ENCODE measurements around the gene ARL8A. TPM values are rescaled to one million over a fixed set of nuclear protein-coding genes. Genes with fewer than 3 reads are reported as not detected.
A peak's percentile ranks its signal among the peaks of the same experiment; 100 is the strongest.
"Not testable (repeated sequence)": the region's sequence is repeated elsewhere in the genome, so short reads cannot be mapped to it uniquely, and the experiment has no call there.

ARL8A gene
- total and polyA plus RNA-seq, 2 donors (not counting 1 experiment from before 2014, with no cell fraction given), result 67.6 to 70.7 TPM

DNA sequence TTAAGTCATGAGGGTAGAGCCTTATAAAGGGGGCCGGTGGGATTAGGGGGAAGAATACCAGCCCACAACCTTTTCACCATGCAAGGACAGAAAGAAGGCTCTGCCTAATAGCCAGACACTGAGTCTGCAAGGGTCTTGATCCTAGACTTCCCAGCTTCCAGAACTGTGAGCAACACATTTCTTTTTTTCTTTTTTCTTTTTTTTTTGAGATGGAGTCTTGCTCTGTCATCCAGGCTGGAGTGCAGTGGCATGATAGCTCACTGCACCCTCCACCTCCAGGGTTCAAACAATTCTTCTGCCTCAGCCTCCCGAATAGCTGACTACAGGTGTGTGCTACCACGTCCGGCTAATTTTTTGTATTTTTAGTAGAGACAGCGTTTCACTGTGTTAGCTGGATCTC lies 1.7 kb upstream of the ARL8A start:
- H3K27me3 ChIP-seq (replicated peaks in 1 of 4; ENCODE audit: control extremely low read depth in 1 of 4, control insufficient read depth in 3 of 4, insufficient read depth in 4 of 4, low read length in 3 of 4), result no peaks in the 10 kb centered on the region
- POLR2A ChIA-PET, result no interaction called here
- peak overlapping the region; percentile 24 for H3K4me2 ChIP-seq (replicated peaks; ENCODE audit: low read depth, low read length, poor library complexity, severe bottlenecking)
- no peak overlapping the region for H3K9ac ChIP-seq (ENCODE audit: low read length)
- no peak overlapping the region for H3K4me3 ChIP-seq (ENCODE audit: control extremely low read depth in 1 of 5, extremely low read depth in 1 of 5, insufficient read depth in 1 of 5, low read depth in 2 of 5, low read length in 4 of 5)
- peaks cover 42% of the 10 kb centered on the region for H3K4me1 Mint-ChIP-seq
- peak overlapping the region; percentile 34 for H3K4me3 Mint-ChIP-seq
- WGBS (ENCODE audit: insufficient coverage), result 95% methylated on average over 3 of the region's 5 CpGs
- H3K27me3 Mint-ChIP-seq, result no peaks in the 10 kb centered on the region
- peaks cover 38% of the 10 kb centered on the region for H3K79me2 ChIP-seq (ENCODE audit: control insufficient read depth, insufficient read depth, low read length)
- H3K27ac Mint-ChIP-seq, result no peak overlapping the region
- intact Hi-C loops (cut with micrococcal nuclease), result loop anchor here (10.0 kb wide), 1 partner anchor 991 kb away; the partner anchor contains the start of gene TMEM9
- H4K20me1 ChIP-seq (ENCODE audit: control insufficient read depth, insufficient read depth, low read length, poor library complexity, severe bottlenecking), result peaks cover 25% of the 10 kb centered on the region
- DNase-seq (no peak), ATAC-seq (ENCODE audit: low read depth) (no peak)
- no peak overlapping the region for H2AFZ ChIP-seq (ENCODE audit: insufficient read depth, low read depth, low read length, poor library complexity, severe bottlenecking)
- TF ChIP-seq EZH2 (IDR thresholded peaks at IDR 0.05; ENCODE audit: borderline replicate concordance, insufficient read depth, low read depth, low read length, poor library complexity, severe bottlenecking), result no peak
- TF ChIP-seq, protein P1, sequence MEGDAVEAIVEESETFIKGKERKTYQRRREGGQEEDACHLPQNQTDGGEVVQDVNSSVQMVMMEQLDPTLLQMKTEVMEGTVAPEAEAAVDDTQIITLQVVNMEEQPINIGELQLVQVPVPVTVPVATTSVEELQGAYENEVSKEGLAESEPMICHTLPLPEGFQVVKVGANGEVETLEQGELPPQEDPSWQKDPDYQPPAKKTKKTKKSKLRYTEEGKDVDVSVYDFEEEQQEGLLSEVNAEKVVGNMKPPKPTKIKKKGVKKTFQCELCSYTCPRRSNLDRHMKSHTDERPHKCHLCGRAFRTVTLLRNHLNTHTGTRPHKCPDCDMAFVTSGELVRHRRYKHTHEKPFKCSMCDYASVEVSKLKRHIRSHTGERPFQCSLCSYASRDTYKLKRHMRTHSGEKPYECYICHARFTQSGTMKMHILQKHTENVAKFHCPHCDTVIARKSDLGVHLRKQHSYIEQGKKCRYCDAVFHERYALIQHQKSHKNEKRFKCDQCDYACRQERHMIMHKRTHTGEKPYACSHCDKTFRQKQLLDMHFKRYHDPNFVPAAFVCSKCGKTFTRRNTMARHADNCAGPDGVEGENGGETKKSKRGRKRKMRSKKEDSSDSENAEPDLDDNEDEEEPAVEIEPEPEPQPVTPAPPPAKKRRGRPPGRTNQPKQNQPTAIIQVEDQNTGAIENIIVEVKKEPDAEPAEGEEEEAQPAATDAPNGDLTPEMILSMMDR (IDR thresholded peaks at IDR 0.05), result no peak
- CTCF ChIA-PET, result interaction anchor here (1.0 to 2.8 kb wide), 5 partner anchors 9 to 39 kb away, joined by 3 to 16 read pairs (median 8); partner anchors contain the start of gene PTPN7
- no peaks in the 10 kb centered on the region for H3K9me3 ChIP-seq (ENCODE audit: control extremely low read depth in 1 of 3, control insufficient read depth in 2 of 3, insufficient read depth in 1 of 3, low read length in 2 of 3)
- H3K27ac ChIP-seq (ENCODE audit: low read length in 2 of 2), result no peak overlapping the region
- peaks cover 30 to 43% of the 10 kb centered on the region in 2 donors for H3K4me1 ChIP-seq (ENCODE audit: control insufficient read depth in 2 of 2, insufficient read depth in 2 of 2, low read length in 2 of 2)
- no peaks in the 10 kb centered on the region for H3K9me3 Mint-ChIP-seq (ENCODE audit: insufficient read depth)
- H3K36me3 ChIP-seq (replicated peaks in 1 of 2; ENCODE audit: control extremely low read depth in 1 of 2, control insufficient read depth in 1 of 2, extremely low read depth in 1 of 2, insufficient read depth in 2 of 2, low read length in 1 of 2), result peaks cover 0 to 26% of the 10 kb centered on the region in 2 experiments

DNA sequence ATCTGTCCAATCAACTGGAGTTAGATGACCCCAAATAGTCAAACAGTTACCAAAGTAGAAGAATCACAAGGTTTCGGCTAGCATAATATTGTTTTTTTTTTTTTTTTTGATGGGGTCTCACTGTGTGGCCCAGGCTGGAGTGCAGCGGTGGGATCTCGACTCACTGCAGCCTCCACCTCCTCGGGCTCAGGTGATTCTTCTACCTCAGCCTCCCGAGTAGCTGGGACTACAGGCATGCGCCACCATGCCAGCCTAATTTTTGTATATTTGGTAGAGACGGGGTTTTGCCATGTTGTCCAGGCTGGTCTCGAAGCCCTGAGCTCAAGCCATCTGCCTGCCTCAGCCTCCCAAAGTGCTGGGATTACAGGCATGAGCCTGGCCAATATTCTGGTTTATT lies 1.2 kb upstream of the ARL8A start:
- DNase-seq; H3K27me3 ChIP-seq (replicated peaks in 1 of 4; ENCODE audit: control extremely low read depth in 1 of 4, control insufficient read depth in 3 of 4, insufficient read depth in 4 of 4, low read length in 3 of 4); H3K27me3 Mint-ChIP-seq; H3K4me3 ChIP-seq (ENCODE audit: control extremely low read depth in 1 of 5, extremely low read depth in 1 of 5, insufficient read depth in 1 of 5, low read depth in 2 of 5, low read length in 4 of 5); ATAC-seq (ENCODE audit: low read depth); H3K9me3 ChIP-seq (ENCODE audit: control extremely low read depth in 1 of 3, control insufficient read depth in 2 of 3, insufficient read depth in 1 of 3, low read length in 2 of 3); H3K9me3 Mint-ChIP-seq (ENCODE audit: insufficient read depth); H3K27ac ChIP-seq (ENCODE audit: low read length in 2 of 2): not testable (repeated sequence)
- Histone ChIP-seq H3K4me1 (ENCODE audit: control insufficient read depth in 2 of 2, insufficient read depth in 2 of 2, low read length in 2 of 2) (peaks cover 30 to 43% of the 10 kb centered on the region in 2 donors), H4K20me1 (ENCODE audit: control insufficient read depth, insufficient read depth, low read length, poor library complexity, severe bottlenecking) (peaks cover 31% of the 10 kb centered on the region), H3K9ac (ENCODE audit: low read length) (peak overlapping the region; percentile 90), H3K4me2 (replicated peaks; ENCODE audit: low read depth, low read length, poor library complexity, severe bottlenecking) (peak overlapping the region; percentile 96), H2AFZ (ENCODE audit: insufficient read depth, low read depth, low read length, poor library complexity, severe bottlenecking) (peak overlapping the region; percentile 94), H3K36me3 (replicated peaks in 1 of 2; ENCODE audit: control extremely low read depth in 1 of 2, control insufficient read depth in 1 of 2, extremely low read depth in 1 of 2, insufficient read depth in 2 of 2, low read length in 1 of 2) (peaks cover 0 to 24% of the 10 kb centered on the region in 2 experiments), H3K79me2 (ENCODE audit: control insufficient read depth, insufficient read depth, low read length) (peaks cover 43% of the 10 kb centered on the region)
- Mint-ChIP-seq H3K4me1 (peaks cover 45% of the 10 kb centered on the region), H3K27ac (peak overlapping the region; percentile 89), H3K4me3 (peak overlapping the region; percentile 93)
- ChIA-PET CTCF (interaction anchor here (1.0 to 2.8 kb wide), 5 partner anchors 10 to 39 kb away, joined by 3 to 16 read pairs (median 8); partner anchors contain the start of gene PTPN7), POLR2A (interaction anchor here (0.6 kb wide), 1 partner anchor 782 kb away, joined by 6 read pairs; no protein-coding TSS in a partner anchor)
- intact Hi-C loops (cut with micrococcal nuclease), result loop anchor here (1.0 to 10.0 kb wide), 2 partner anchors 10 to 991 kb away; partner anchors contain the start of gene TMEM9
- WGBS (ENCODE audit: insufficient coverage), result 100% methylated on average over 6 of the region's 8 CpGs

Measured in B cell (primary cell).